HepG2 (cell line): ENCODE results near the gene ENPP1.

Source experiments
- CTCF ChIP-seq: sonication (generic); formaldehyde crosslinking; IDR thresholded peaks from 2 replicates; pipeline ENCODE4 v1.5.0; 2020; ENCODE audit warnings: mild to moderate bottlenecking, missing genetic modification reagents, moderate library complexity
- FOSL1 ChIP-seq: sonication (generic); formaldehyde crosslinking; IDR thresholded peaks from 2 replicates; pipeline ENCODE4 v1.9.0; 2021; ENCODE audit warnings: missing genetic modification reagents, borderline replicate concordance
- HES4 ChIP-seq: sonication (generic); formaldehyde crosslinking; IDR thresholded peaks from 2 replicates; pipeline ENCODE4 v1.9.0; 2021; ENCODE audit warnings: mild to moderate bottlenecking, missing genetic modification reagents, borderline replicate concordance
- KDM1A ChIP-seq: IDR thresholded peaks from 2 replicates; pipeline ENCODE4 v1.6.1; 2016; ENCODE audit warnings: missing compliant biosample characterization
- MAFK ChIP-seq, 2 experiments: IDR thresholded peaks in 1 of 2; conservative IDR thresholded peaks in 1 of 2; 2 replicates each; pipeline ENCODE4 v1.6.1; 2011; ENCODE audit warnings: improper control_type of control experiment in 2 of 2, low read length in 2 of 2
- POLR2A ChIP-seq, 2 experiments: IDR thresholded peaks; 2 replicates each; pipeline ENCODE4 v1.6.1; 2011; ENCODE audit warnings: low read depth in 2 of 2, low read length in 2 of 2, mild to moderate bottlenecking in 1 of 2, moderate library complexity in 1 of 2; ENCODE audit not compliant: insufficient read depth in 1 of 2
- REST ChIP-seq, 2 experiments: IDR thresholded peaks; 2 replicates each; pipeline ENCODE4 v1.6.1; 2011 to 2012; ENCODE audit warnings: low read length in 2 of 2, borderline replicate concordance in 1 of 2, low read depth in 1 of 2, mild to moderate bottlenecking in 1 of 2, moderate library complexity in 1 of 2
- SRF ChIP-seq: IDR thresholded peaks from 2 replicates; pipeline ENCODE4 v1.6.1; 2011; ENCODE audit warnings: mild to moderate bottlenecking, low read depth, low read length, moderate library complexity
- SRSF9 ChIP-seq: fragments of 200-400 bp; formaldehyde crosslinking; IDR thresholded peaks from 2 replicates; pipeline ENCODE4 v1.6.1; 2018; ENCODE audit warnings: borderline replicate concordance, mild to moderate bottlenecking, low read depth, low read length; ENCODE audit not compliant: insufficient read depth, poor library complexity, severe bottlenecking
- TAF1 ChIP-seq: sonication (generic); formaldehyde crosslinking; IDR thresholded peaks from 2 replicates; pipeline ENCODE4 v1.4.0; 2020; ENCODE audit warnings: missing genetic modification reagents
- TRAFD1 ChIP-seq: sonication (generic); formaldehyde crosslinking; IDR thresholded peaks from 2 replicates; pipeline ENCODE4 v1.5.1; 2020; ENCODE audit warnings: missing genetic modification reagents, mild to moderate bottlenecking, borderline replicate concordance
- ZNF180 ChIP-seq: sonication (generic); formaldehyde crosslinking; IDR thresholded peaks from 2 replicates; pipeline ENCODE4 v1.4.0; 2020; ENCODE audit warnings: low read depth, missing genetic modification reagents, borderline replicate concordance

GRCh38 chr6:131823276-131823902, 15.6 kb downstream of the ENPP1 start:
- TF ChIP-seq POLR2A (IDR thresholded peaks at IDR 0.05; ENCODE audit: insufficient read depth in 1 of 2, low read depth in 2 of 2, low read length in 2 of 2) = no peak
- TF ChIP-seq HES4 (CRISPR knock-in tag) = no peak
- TF ChIP-seq REST (IDR thresholded peaks at IDR 0.05; ENCODE audit: borderline replicate concordance in 1 of 2, low read depth in 1 of 2, low read length in 2 of 2) = no peak
- no peak for TF ChIP-seq CTCF
- TF ChIP-seq SRF = no peak
- no peak for TF ChIP-seq TRAFD1 (CRISPR knock-in tag)
- no peak for TF ChIP-seq MAFK (conservative IDR thresholded peaks at IDR 0.05 in 1 of 2, IDR thresholded peaks at IDR 0.05 in 1 of 2; ENCODE audit: low read length in 2 of 2)
- no peak for TF ChIP-seq SRSF9
- no peak for TF ChIP-seq ZNF180
- no peak for TF ChIP-seq FOSL1 (CRISPR knock-in tag)
- TF ChIP-seq KDM1A (CRISPR knock-in tag) = no peak
- TF ChIP-seq TAF1 (CRISPR knock-in tag) = no peak
